K562 (cell line): ENCODE results near the gene SLC25A10. TPM values are rescaled to one million over a fixed set of nuclear protein-coding genes. Genes with fewer than 3 reads are reported as not detected.

Experiments
- CBX2 ChIP-seq: fragments of 200-600 bp; sonication (generic); IDR thresholded peaks from one replicate; pipeline ENCODE4 v1.6.1; 2012; ENCODE audit warnings: mild to moderate bottlenecking, low read length, inconsistent platforms; ENCODE audit not compliant: insufficient read depth, poor library complexity, severe bottlenecking
- EHMT2 ChIP-seq: fragments of 450-650 bp; IDR thresholded peaks from 2 replicates; pipeline ENCODE4 v1.6.1; 2018; ENCODE audit warnings: antibody characterized with exemption
- ESRRB ChIP-seq: fragments of 250-450 bp; sonication (Bioruptor Pico); IDR thresholded peaks from 2 replicates; pipeline ENCODE4 v1.5.0; 2020; ENCODE audit warnings: mild to moderate bottlenecking, moderate library complexity, borderline replicate concordance
- EZH2 ChIP-seq: IDR thresholded peaks from 2 replicates; pipeline ENCODE4 v1.6.1; 2012; ENCODE audit warnings: low read depth, mild to moderate bottlenecking, inconsistent platforms, low read length, borderline replicate concordance
- KAT7 ChIP-seq: sonication (generic); formaldehyde crosslinking; IDR thresholded peaks from 2 replicates; pipeline ENCODE4 v1.8.0; 2022; ENCODE audit warnings: missing genetic modification reagents, mild to moderate bottlenecking, borderline replicate concordance
- KDM4B ChIP-seq, 2 experiments: fragments of 450-650 bp in 1 of 2; sonication (generic) in 1 of 2; IDR thresholded peaks; 2 replicates each; pipeline ENCODE4 v1.6.1; 2016 to 2017; ENCODE audit warnings: borderline replicate concordance in 2 of 2, antibody characterized with exemption in 1 of 2, low read depth in 1 of 2, mild to moderate bottlenecking in 1 of 2
- KDM5B ChIP-seq: fragments of 200-600 bp; sonication (generic); IDR thresholded peaks from 2 replicates; pipeline ENCODE4 v1.6.1; 2012; ENCODE audit warnings: low read depth, mild to moderate bottlenecking, moderate library complexity, low read length, control low read depth, inconsistent platforms; ENCODE audit not compliant: insufficient replicate concordance
- MEF2A ChIP-seq: IDR thresholded peaks from 2 replicates; pipeline ENCODE4 v1.6.1; 2011; ENCODE audit warnings: low read depth, mild to moderate bottlenecking, low read length, moderate library complexity; ENCODE audit not compliant: control insufficient read depth
- MYC ChIP-seq, 2 experiments: fragments of 250-450 bp in 1 of 2; sonication (Bioruptor Pico) in 1 of 2; IDR thresholded peaks; 2 replicates each; pipeline versions ENCODE4 v1.5.1 to v1.6.1; 2012 to 2021; ENCODE audit warnings: low read depth in 2 of 2, borderline replicate concordance in 1 of 2, improper control_type of control experiment in 1 of 2, low read length in 1 of 2, mild to moderate bottlenecking in 1 of 2, moderate library complexity in 1 of 2
- NFIC ChIP-seq: fragments of 450-650 bp; IDR thresholded peaks from 2 replicates; pipeline ENCODE4 v1.6.1; 2017; ENCODE audit warnings: mild to moderate bottlenecking, inconsistent platforms
- STAG1 ChIP-seq: sonication (generic); formaldehyde crosslinking; IDR thresholded peaks from 2 replicates; pipeline ENCODE4 v1.5.0; 2020; ENCODE audit warnings: missing genetic modification reagents, borderline replicate concordance
- TGIF2 ChIP-seq: sonication (generic); formaldehyde crosslinking; IDR thresholded peaks from 2 replicates; pipeline ENCODE4 v1.8.1; 2022; ENCODE audit warnings: mild to moderate bottlenecking, missing genetic modification reagents, moderate library complexity
- TOE1 ChIP-seq, 2 experiments: fragments of 450-650 bp in 1 of 2; sonication (generic) in 1 of 2; formaldehyde crosslinking in 1 of 2; IDR thresholded peaks; 2 replicates each; pipeline versions ENCODE4 v1.7.1 to v1.8.0; 2016 to 2022; ENCODE audit warnings: borderline replicate concordance in 2 of 2, mild to moderate bottlenecking in 2 of 2, antibody characterized with exemption in 1 of 2, inconsistent platforms in 1 of 2, low read depth in 1 of 2, missing genetic modification reagents in 1 of 2, moderate library complexity in 1 of 2
- TSC22D4 ChIP-seq: fragments of 450-650 bp; IDR thresholded peaks from 2 replicates; pipeline ENCODE4 v1.6.1; 2016; ENCODE audit warnings: missing genetic modification characterization, missing biosample characterization, control low read depth
- ZNF140 ChIP-seq: fragments of 250-450 bp; sonication (Bioruptor Pico); IDR thresholded peaks from 2 replicates; pipeline ENCODE4 v1.8.0; 2021; ENCODE audit warnings: moderate library complexity, mild to moderate bottlenecking, inconsistent platforms
- ZNF184 ChIP-seq: sonication (generic); formaldehyde crosslinking; IDR thresholded peaks from 2 replicates; pipeline ENCODE4 v1.5.0; 2020; ENCODE audit warnings: missing genetic modification reagents
- ZNF324 ChIP-seq: fragments of 250-450 bp; sonication (Bioruptor Pico); IDR thresholded peaks from 2 replicates; pipeline ENCODE4 v1.4.0; 2020; ENCODE audit warnings: mild to moderate bottlenecking
- ZSCAN29 ChIP-seq: fragments of 450-650 bp; IDR thresholded peaks from 2 replicates; pipeline ENCODE4 v1.6.1; 2017
- polyA plus RNA-seq, 8 experiments: library from polyadenylated mRNA; depleted of rRNA in 4 of 8; stranded (reverse) in 5 of 8; unstranded in 3 of 8; fragments of >200 nt; fragmentation: Nextera tagmentation in 2 of 8; fragmentation: Illumina TruSeq in 1 of 8; extraction: Ambion mirVana in 2 of 8; extraction: Trizol in 1 of 8; gene quantifications; 2 replicates each; pipeline versions ENCODE4 v1.2.1 to v1.2.3, GENCODE V29; 2011 to 2014; ENCODE audit warnings: inconsistent platforms in 1 of 8, missing spikeins in 1 of 8
- total RNA-seq, 7 experiments: library from RNA; depleted of rRNA in 6 of 7; stranded (reverse); fragments of >200 nt in 6 of 7; fragmentation: Illumina TruSeq in 2 of 7; extraction: Trizol in 2 of 7; gene quantifications; 2 replicates each; pipeline versions ENCODE4 v1.2.1 to v1.2.3, GENCODE V29; 2011 to 2021; ENCODE audit warnings: low replicate concordance in 1 of 7
- TF ChIP-seq, protein P1 (sequence below): IDR thresholded peaks from 2 replicates; pipeline ENCODE4 v1.6.1; 2011; ENCODE audit warnings: borderline replicate concordance, low read depth, mild to moderate bottlenecking, moderate library complexity, low read length; ENCODE audit not compliant: insufficient read depth, poor library complexity, severe bottlenecking
- TF ChIP-seq, protein P2 (sequence below): fragments of 450-650 bp; IDR thresholded peaks from 2 replicates; pipeline ENCODE4 v1.6.1; 2016; ENCODE audit warnings: low read depth, mild to moderate bottlenecking, moderate library complexity
- TF ChIP-seq, protein P3 (sequence below): fragments of 450-650 bp; IDR thresholded peaks from 2 replicates; pipeline ENCODE4 v1.7.1; 2018; ENCODE audit warnings: mild to moderate bottlenecking, low read depth; ENCODE audit not compliant: partially characterized antibody

The SLC25A10 gene
- total and polyA plus RNA-seq, 9 of the 15 experiments (the other 6 are each of a cell fraction or from before 2014, with no cell fraction given): 0.10 to 85.6 (median 34.3) TPM

DNA sequence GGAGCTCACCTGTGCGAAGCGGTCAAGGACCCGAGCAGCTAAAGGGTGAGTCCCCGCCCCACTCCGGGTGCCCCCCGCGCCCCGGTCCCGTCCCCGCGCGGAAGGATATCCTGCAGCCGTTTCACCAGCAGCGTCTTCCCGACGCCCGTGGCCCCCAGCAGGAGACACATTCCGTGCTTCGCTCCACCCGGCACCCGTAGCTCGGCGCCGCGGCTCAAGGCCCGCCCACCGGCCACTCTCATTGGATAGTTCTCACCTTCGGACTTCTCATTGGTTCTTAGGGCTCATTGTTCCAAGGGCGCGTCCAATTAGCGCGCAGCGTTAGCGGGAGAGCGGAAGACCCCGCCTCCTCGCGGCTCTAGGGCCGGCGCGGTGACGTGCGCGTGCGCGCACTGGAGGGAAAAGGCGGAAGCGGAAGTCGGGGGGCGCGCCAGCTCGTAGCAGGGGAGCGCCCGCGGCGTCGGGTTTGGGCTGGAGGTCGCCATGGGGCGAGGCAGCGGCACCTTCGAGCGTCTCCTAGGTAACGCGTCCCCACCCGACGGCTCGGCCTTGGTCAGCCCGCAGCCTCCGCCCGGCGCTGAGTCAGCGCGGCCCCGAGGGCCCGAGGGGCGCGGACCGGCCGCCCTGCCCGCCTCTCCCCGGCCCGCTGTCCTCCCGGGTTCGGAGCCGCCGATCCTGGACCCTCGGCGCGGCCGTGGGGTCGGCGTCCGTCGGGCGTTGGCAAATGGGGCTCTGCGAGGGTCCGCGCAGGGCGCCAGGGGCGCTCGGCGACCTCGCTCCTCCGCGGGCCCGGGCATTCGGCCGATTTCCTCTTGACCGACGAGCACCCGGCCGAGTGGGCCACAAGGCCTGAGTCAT lies 28.3 kb upstream of the SLC25A10 start, which contains the start of the genes ARL16 and HGS (continued):
- TF ChIP-seq, protein P1, sequence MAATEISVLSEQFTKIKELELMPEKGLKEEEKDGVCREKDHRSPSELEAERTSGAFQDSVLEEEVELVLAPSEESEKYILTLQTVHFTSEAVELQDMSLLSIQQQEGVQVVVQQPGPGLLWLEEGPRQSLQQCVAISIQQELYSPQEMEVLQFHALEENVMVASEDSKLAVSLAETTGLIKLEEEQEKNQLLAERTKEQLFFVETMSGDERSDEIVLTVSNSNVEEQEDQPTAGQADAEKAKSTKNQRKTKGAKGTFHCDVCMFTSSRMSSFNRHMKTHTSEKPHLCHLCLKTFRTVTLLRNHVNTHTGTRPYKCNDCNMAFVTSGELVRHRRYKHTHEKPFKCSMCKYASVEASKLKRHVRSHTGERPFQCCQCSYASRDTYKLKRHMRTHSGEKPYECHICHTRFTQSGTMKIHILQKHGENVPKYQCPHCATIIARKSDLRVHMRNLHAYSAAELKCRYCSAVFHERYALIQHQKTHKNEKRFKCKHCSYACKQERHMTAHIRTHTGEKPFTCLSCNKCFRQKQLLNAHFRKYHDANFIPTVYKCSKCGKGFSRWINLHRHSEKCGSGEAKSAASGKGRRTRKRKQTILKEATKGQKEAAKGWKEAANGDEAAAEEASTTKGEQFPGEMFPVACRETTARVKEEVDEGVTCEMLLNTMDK: peak; percentile 40
- TF ChIP-seq, protein P2, sequence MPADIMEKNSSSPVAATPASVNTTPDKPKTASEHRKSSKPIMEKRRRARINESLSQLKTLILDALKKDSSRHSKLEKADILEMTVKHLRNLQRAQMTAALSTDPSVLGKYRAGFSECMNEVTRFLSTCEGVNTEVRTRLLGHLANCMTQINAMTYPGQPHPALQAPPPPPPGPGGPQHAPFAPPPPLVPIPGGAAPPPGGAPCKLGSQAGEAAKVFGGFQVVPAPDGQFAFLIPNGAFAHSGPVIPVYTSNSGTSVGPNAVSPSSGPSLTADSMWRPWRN: no peak
- TF ChIP-seq TGIF2 (CRISPR knock-in tag): no peak
- TF ChIP-seq ZSCAN29: no peak
- no peak for TF ChIP-seq MEF2A
- TF ChIP-seq EHMT2: no peak
- TF ChIP-seq, protein P3, sequence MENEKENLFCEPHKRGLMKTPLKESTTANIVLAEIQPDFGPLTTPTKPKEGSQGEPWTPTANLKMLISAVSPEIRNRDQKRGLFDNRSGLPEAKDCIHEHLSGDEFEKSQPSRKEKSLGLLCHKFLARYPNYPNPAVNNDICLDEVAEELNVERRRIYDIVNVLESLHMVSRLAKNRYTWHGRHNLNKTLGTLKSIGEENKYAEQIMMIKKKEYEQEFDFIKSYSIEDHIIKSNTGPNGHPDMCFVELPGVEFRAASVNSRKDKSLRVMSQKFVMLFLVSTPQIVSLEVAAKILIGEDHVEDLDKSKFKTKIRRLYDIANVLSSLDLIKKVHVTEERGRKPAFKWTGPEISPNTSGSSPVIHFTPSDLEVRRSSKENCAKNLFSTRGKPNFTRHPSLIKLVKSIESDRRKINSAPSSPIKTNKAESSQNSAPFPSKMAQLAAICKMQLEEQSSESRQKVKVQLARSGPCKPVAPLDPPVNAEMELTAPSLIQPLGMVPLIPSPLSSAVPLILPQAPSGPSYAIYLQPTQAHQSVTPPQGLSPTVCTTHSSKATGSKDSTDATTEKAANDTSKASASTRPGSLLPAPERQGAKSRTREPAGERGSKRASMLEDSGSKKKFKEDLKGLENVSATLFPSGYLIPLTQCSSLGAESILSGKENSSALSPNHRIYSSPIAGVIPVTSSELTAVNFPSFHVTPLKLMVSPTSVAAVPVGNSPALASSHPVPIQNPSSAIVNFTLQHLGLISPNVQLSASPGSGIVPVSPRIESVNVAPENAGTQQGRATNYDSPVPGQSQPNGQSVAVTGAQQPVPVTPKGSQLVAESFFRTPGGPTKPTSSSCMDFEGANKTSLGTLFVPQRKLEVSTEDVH: peak; percentile 97
- peak; percentile 68; the same call in 1 of the 2 replicates for TF ChIP-seq TOE1 (IDR thresholded peaks at IDR 0.05; ENCODE audit: borderline replicate concordance)
- no peak for TF ChIP-seq TOE1 (CRISPR knock-in tag; IDR thresholded peaks at IDR 0.05; ENCODE audit: borderline replicate concordance, low read depth)
- no peak for TF ChIP-seq EZH2
- no peak for TF ChIP-seq NFIC
- TF ChIP-seq CBX2: no peak
- peak; percentile 68; the same call in 1 of the 2 replicates for TF ChIP-seq MYC (IDR thresholded peaks at IDR 0.05; ENCODE audit: low read depth, low read length)
- TF ChIP-seq MYC (CRISPR knock-in tag; IDR thresholded peaks at IDR 0.05; ENCODE audit: borderline replicate concordance, low read depth): no peak
- TF ChIP-seq KDM5B: peak; percentile 65
- TF ChIP-seq ZNF184 (CRISPR knock-in tag): no peak
- TF ChIP-seq ESRRB (CRISPR knock-in tag): no peak
- TF ChIP-seq KDM4B (IDR thresholded peaks at IDR 0.05; ENCODE audit: borderline replicate concordance in 2 of 2, low read depth in 1 of 2): 0 out of 4 replicates have a peak, but pooled peaks of 1 of the 2 experiments have one; percentile 37
- no peak for TF ChIP-seq ZNF140 (CRISPR knock-in tag)
- TF ChIP-seq ZNF324 (CRISPR knock-in tag): no peak
- no peak for TF ChIP-seq TSC22D4 (tag)
- no peak for TF ChIP-seq KAT7 (CRISPR knock-in tag)
- TF ChIP-seq STAG1: no peak
